Lower lobe of right lung (tissue), 2 donors: ENCODE measurements around the gene ACACA. TPM values are rescaled to one million over a fixed set of nuclear protein-coding genes. Genes with fewer than 3 reads are reported as not detected.

Experiments
- ATAC-seq, 2 donors: fragments of 200-7000 bp; cut with Tn5 transposase; one replicate each; pipeline ENCODE4 v1.9.1; 2020 to 2022; ENCODE audit warnings: mild to moderate bottlenecking in 2 of 2, moderate library complexity in 2 of 2
- DNase-seq: peaks from one replicate; pipeline ENCODE4 v3.0.0-alpha.2; 2020
- H3K27ac ChIP-seq: fragments of 200-600 bp; one replicate; pipeline ENCODE4 v1.8.0; 2022
- H3K27me3 ChIP-seq: fragments of 200-600 bp; one replicate; pipeline ENCODE4 v1.8.0; 2022; ENCODE audit warnings: low read depth
- H3K36me3 ChIP-seq: fragments of 200-600 bp; one replicate; pipeline ENCODE4 v1.8.0; 2022; ENCODE audit warnings: mild to moderate bottlenecking
- H3K4me1 ChIP-seq: fragments of 200-600 bp; one replicate; pipeline ENCODE4 v1.8.0; 2022
- H3K4me3 ChIP-seq: fragments of 200-600 bp; one replicate; pipeline ENCODE4 v1.8.0; 2022; ENCODE audit warnings: mild to moderate bottlenecking
- H3K9me3 ChIP-seq: fragments of 200-600 bp; one replicate; pipeline ENCODE4 v1.8.0; 2022
- CTCF ChIP-seq: fragments of 200-600 bp; IDR thresholded peaks from one replicate; pipeline ENCODE4 v1.8.0; 2022; ENCODE audit warnings: antibody characterized with exemption, mild to moderate bottlenecking
- intact Hi-C: fragments of 100-400 bp; cut with DNase I; formaldehyde crosslinking; loops from one replicate; pipeline ENCODE4 v1.11.0; 2022
- total RNA-seq: library from RNA; stranded (reverse); fragmentation: NEBNext Ultra II Directional; extraction: Animal tissue kit (Norgen Biotek cat#: 25700); gene quantifications from one replicate; pipeline ENCODE4 v1.2.1, GENCODE V29; 2021
- donor health status: DM: no; HTN: yes; CAD: no; lungs with severe emphysema.

The ACACA gene
- total RNA-seq, 1 donor from 2014 or later: 132 TPM

- H3K27ac ChIP-seq: no peak overlapping the region
- TF ChIP-seq CTCF: no peak
- ATAC-seq (no peak), DNase-seq (no peak)
- no peak overlapping the region for H3K4me3 ChIP-seq
- H3K27me3 ChIP-seq: no peaks in the 10 kb centered on the region
- H3K4me1 ChIP-seq: no peaks in the 10 kb centered on the region
- H3K36me3 ChIP-seq: no peaks in the 10 kb centered on the region
- H3K9me3 ChIP-seq: no peaks in the 10 kb centered on the region
- intact Hi-C loops: no loop called here
Observed at GRCh38 chr17:37385474-37385990, 21.1 kb downstream of the ACACA start.

- H3K27ac ChIP-seq: no peak overlapping the region
- intact Hi-C loops: no loop called here
- H3K4me3 ChIP-seq: no peak overlapping the region
- no peaks in the 10 kb centered on the region for H3K27me3 ChIP-seq
- TF ChIP-seq CTCF: no peak
- H3K4me1 ChIP-seq: no peaks in the 10 kb centered on the region
- ATAC-seq: no peak
- H3K36me3 ChIP-seq: no peaks in the 10 kb centered on the region
- no peaks in the 10 kb centered on the region for H3K9me3 ChIP-seq
- DNase-seq: no peak
Observed at GRCh38 chr17:37384560-37385149, 22.0 kb downstream of the ACACA start.

GRCh38 chr17:37382056-37382455 is 24.6 kb downstream of the ACACA start:
- DNase-seq (no peak), ATAC-seq (no peak)
- H3K4me1 ChIP-seq: no peaks in the 10 kb centered on the region
- no peaks in the 10 kb centered on the region for H3K9me3 ChIP-seq
- no peaks in the 10 kb centered on the region for H3K36me3 ChIP-seq
- no peak overlapping the region for H3K4me3 ChIP-seq
- no peaks in the 10 kb centered on the region for H3K27me3 ChIP-seq
- H3K27ac ChIP-seq: no peak overlapping the region
- intact Hi-C loops: no loop called here
- TF ChIP-seq CTCF: no peak

- Histone ChIP-seq H3K4me1 (no peaks in the 10 kb centered on the region), H3K9me3 (no peaks in the 10 kb centered on the region), H3K4me3 (no peak within 1 kb of the TSS), H3K27ac (no peak within 1 kb of the TSS), H3K27me3 (no peaks in the 10 kb centered on the region), H3K36me3 (no peaks in the 10 kb centered on the region)
- ATAC-seq (no peak), DNase-seq (no peak)
- no peak for TF ChIP-seq CTCF
- intact Hi-C loops: no loop called here
Observed at GRCh38 chr17:37375706-37376105, 30.9 kb downstream of the ACACA start, which contains the start of gene C17orf78. Gene C17orf78 (plus strand): TSS chr17:37375985. CDS start chr17:37376093, 108 bp downstream.

GRCh38 chr17:37373530-37374159 is 33.0 kb downstream of the ACACA start:
- no peaks in the 10 kb centered on the region for H3K4me1 ChIP-seq
- H3K27me3 ChIP-seq: no peaks in the 10 kb centered on the region
- no peak overlapping the region for H3K27ac ChIP-seq
- H3K9me3 ChIP-seq: no peaks in the 10 kb centered on the region
- peak; percentile 91 for TF ChIP-seq CTCF
- DNase-seq (no peak), ATAC-seq (peak; percentile 93)
- intact Hi-C loops: no loop called here
- no peaks in the 10 kb centered on the region for H3K36me3 ChIP-seq
- no peak overlapping the region for H3K4me3 ChIP-seq
